HEK293T (cell line): ENCODE measurements around the gene MYO1H.

ENCODE experiments used
- CTCF ChIA-PET: fragments of 350-600 bp; formaldehyde crosslinking; extraction: SDS; loops from one replicate; lab custom pipeline; 2021; ENCODE audit warnings: antibody characterized with exemption, inconsistent platforms; lab: Yijun Ruan, JAX
- POLR2A ChIA-PET: fragments of 350-600 bp; formaldehyde crosslinking; extraction: SDS; loops from one replicate; lab custom pipeline; 2020; ENCODE audit warnings: antibody characterized with exemption, inconsistent platforms; lab: Yijun Ruan, JAX
- DNase-seq: peaks from one replicate; pipeline ENCODE4 v3.0.0; 2012; ENCODE audit warnings: mixed read lengths; ENCODE audit errors: extremely low spot score
- ARNT ChIP-seq: fragments of 450-650 bp; IDR thresholded peaks from 2 replicates; pipeline ENCODE4 v1.6.1; 2017; ENCODE audit warnings: mild to moderate bottlenecking
- BHLHE40 ChIP-seq: fragments of 450-650 bp; IDR thresholded peaks from 2 replicates; pipeline ENCODE4 v1.6.1; 2016; ENCODE audit warnings: mild to moderate bottlenecking, moderate library complexity, borderline replicate concordance
- CTBP1 ChIP-seq: fragments of 450-650 bp; IDR thresholded peaks from 2 replicates; pipeline ENCODE4 v1.6.1; 2016; ENCODE audit warnings: borderline replicate concordance
- ELF4 ChIP-seq: fragments of 450-650 bp; IDR thresholded peaks from 2 replicates; pipeline ENCODE4 v1.6.1; 2017; ENCODE audit warnings: antibody characterized with exemption
- FOXA1 ChIP-seq: fragments of 450-650 bp; IDR thresholded peaks from 2 replicates; pipeline ENCODE4 v1.6.1; 2016; ENCODE audit warnings: mild to moderate bottlenecking
- FOXK2 ChIP-seq: fragments of 450-650 bp; IDR thresholded peaks from 2 replicates; pipeline ENCODE4 v1.6.1; 2016; ENCODE audit warnings: mild to moderate bottlenecking
- FOXM1 ChIP-seq: fragments of 450-650 bp; IDR thresholded peaks from 2 replicates; pipeline ENCODE4 v1.6.1; 2017; ENCODE audit warnings: mild to moderate bottlenecking, borderline replicate concordance
- HDGF ChIP-seq: fragments of 450-650 bp; IDR thresholded peaks from 2 replicates; pipeline ENCODE4 v1.6.1; 2017; ENCODE audit warnings: antibody characterized with exemption, borderline replicate concordance
- L3MBTL2 ChIP-seq: fragments of 450-650 bp; conservative IDR thresholded peaks from 2 replicates; pipeline ENCODE4 v1.6.1; 2016; ENCODE audit warnings: mild to moderate bottlenecking
- LEF1 ChIP-seq: fragments of 450-650 bp; IDR thresholded peaks from 2 replicates; pipeline ENCODE4 v1.6.1; 2017; ENCODE audit warnings: mild to moderate bottlenecking, borderline replicate concordance
- NFRKB ChIP-seq: fragments of 450-650 bp; IDR thresholded peaks from 2 replicates; pipeline ENCODE4 v1.6.1; 2016; ENCODE audit warnings: mild to moderate bottlenecking, moderate library complexity
- SP1 ChIP-seq: fragments of 450-650 bp; IDR thresholded peaks from 2 replicates; pipeline ENCODE4 v1.6.1; 2017
- SUZ12 ChIP-seq: fragments of 450-650 bp; IDR thresholded peaks from 2 replicates; pipeline ENCODE4 v1.6.1; 2016; ENCODE audit warnings: mild to moderate bottlenecking
- TARDBP ChIP-seq: fragments of 450-650 bp; IDR thresholded peaks from 2 replicates; pipeline ENCODE4 v1.6.1; 2016
- ZNF384 ChIP-seq: fragments of 450-650 bp; IDR thresholded peaks from 2 replicates; pipeline ENCODE4 v1.6.1; 2016
- TF ChIP-seq, protein P1 (sequence below): fragments of 450-650 bp; IDR thresholded peaks from 2 replicates; pipeline ENCODE4 v1.6.1; 2016

Gene MYO1H

DNA sequence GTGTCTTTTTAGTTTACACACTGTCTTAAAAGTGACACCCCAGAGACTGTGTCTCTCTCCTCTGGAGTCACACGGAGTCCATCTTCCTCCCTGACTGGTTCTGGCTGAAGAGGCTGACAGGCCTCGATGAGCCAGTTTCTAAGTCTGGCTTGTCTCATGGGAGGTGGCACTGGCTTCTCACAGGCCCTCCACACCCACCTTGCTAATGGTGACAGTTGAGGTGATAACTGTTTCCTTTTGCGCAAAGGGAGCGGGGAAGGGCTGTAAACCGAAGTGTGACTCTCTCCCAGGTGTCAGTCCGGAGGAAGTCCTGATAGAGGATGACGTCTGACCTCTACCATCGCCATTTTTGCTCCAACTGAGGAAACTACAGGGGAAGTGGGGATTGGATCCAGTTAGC, 99.2 kb downstream of the MYO1H start:
- ChIA-PET POLR2A (no interaction called here), CTCF (no interaction called here)
- DNase-seq: no peak
- TF ChIP-seq ARNT (no peak), ELF4 (no peak), CTBP1 (no peak), TARDBP (no peak), L3MBTL2 (no peak), LEF1 (no peak), FOXK2 (no peak), ZNF384 (no peak), NFRKB (no peak), HDGF (no peak), FOXM1 (no peak)

DNA sequence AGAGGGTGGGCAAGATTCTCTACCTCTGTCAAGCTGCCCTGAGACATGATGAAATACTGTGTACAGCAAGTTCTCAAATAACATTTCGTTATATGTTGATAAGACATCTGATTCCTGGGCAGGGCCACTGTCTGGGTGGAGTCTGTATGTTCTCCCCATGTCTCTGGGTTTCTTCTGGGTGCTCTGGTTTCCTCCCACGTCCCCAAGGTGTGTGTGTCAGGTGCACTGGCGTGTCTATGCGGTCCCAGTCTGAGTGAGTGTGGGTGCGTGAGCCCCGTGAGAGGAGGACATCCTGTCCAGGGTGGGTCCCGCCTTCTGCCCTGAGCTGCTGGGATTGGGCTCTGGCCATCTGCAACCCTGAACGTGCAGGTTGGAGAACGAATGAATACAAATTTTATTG, 99.8 kb downstream of the MYO1H start:
- ChIA-PET POLR2A (no interaction called here), CTCF (no interaction called here)
- no peak for TF ChIP-seq ARNT
- TF ChIP-seq, protein P1, sequence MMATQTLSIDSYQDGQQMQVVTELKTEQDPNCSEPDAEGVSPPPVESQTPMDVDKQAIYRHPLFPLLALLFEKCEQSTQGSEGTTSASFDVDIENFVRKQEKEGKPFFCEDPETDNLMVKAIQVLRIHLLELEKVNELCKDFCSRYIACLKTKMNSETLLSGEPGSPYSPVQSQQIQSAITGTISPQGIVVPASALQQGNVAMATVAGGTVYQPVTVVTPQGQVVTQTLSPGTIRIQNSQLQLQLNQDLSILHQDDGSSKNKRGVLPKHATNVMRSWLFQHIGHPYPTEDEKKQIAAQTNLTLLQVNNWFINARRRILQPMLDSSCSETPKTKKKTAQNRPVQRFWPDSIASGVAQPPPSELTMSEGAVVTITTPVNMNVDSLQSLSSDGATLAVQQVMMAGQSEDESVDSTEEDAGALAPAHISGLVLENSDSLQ: no peak
- TF ChIP-seq ELF4: no peak
- TF ChIP-seq SP1: no peak
- no peak for TF ChIP-seq SUZ12
- TF ChIP-seq HDGF: no peak
- no peak for TF ChIP-seq FOXA1
- TF ChIP-seq CTBP1: no peak
- no peak for TF ChIP-seq BHLHE40
- no peak for TF ChIP-seq FOXK2
- TF ChIP-seq L3MBTL2: no peak
- no peak for TF ChIP-seq LEF1
- no peak for TF ChIP-seq FOXM1
- TF ChIP-seq TARDBP: no peak
- TF ChIP-seq NFRKB: no peak
- TF ChIP-seq ZNF384: no peak

GRCh38 chr12:109448272-109448671, 100.6 kb downstream of the MYO1H start:
- no peak for DNase-seq
- ChIA-PET CTCF (no interaction called here), POLR2A (interaction anchor here (0.6 kb wide), 1 partner anchor 1405 kb away, joined by 4 read pairs; no protein-coding TSS in a partner anchor)
- TF ChIP-seq SP1 (no peak), L3MBTL2 (no peak), FOXA1 (no peak), TARDBP (no peak), ARNT (no peak), ZNF384 (no peak), BHLHE40 (no peak), CTBP1 (no peak), LEF1 (no peak), FOXK2 (no peak), NFRKB (no peak), HDGF (no peak), SUZ12 (no peak), ELF4 (no peak), FOXM1 (no peak)
- TF ChIP-seq, protein P1: no peak

More for the DNA sequence above, 99.8 kb downstream of the MYO1H start:
- no peak for DNase-seq

DNA sequence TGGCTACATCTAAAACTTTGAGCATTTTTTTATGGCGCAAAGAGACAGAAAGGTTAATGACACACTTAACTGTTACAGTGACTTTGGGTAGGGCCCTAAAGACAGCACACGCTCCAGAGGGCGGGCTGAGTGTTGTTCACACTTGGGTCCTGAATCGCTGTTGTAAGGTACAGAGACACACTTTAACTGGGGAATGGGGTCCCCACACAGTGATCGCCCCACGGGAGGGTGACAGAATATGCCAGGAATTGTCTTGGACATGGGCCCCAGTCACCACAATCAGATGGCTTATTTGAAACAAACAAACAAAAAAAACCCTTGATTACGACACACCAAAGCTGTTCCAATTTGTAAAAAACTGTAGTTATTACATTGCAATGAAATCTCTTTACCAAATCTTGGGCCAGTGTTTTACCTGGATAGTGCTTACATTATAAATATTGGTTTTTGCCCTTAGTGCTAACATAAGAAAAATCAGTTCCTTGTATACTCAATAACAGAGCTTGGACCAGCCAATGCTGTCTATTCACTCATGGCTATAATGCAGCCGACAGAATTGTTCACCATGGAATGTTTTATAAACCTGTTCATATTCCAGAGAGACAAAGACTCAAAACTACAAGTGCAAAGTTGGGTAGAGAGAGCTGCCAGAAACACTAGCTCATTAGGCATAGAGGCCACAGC, 101.1 kb downstream of the MYO1H start:
- ChIA-PET POLR2A (interaction anchor here (0.6 kb wide), 1 partner anchor 1406 kb away, joined by 4 read pairs; no protein-coding TSS in a partner anchor), CTCF (no interaction called here)
- DNase-seq: no peak
- TF ChIP-seq L3MBTL2: no peak
- TF ChIP-seq BHLHE40: no peak
- TF ChIP-seq FOXM1: no peak
- TF ChIP-seq SUZ12: no peak
- TF ChIP-seq ZNF384: no peak
- TF ChIP-seq TARDBP: no peak
- TF ChIP-seq, protein P1: no peak
- TF ChIP-seq CTBP1: no peak
- TF ChIP-seq ELF4: no peak
- no peak for TF ChIP-seq FOXK2

- POLR2A ChIA-PET: no interaction called here
- DNase-seq: no peak
These were observed 102.3 kb downstream of the MYO1H start for GRCh38 chr12:109449845-109450532.

More at GRCh38 chr12:109449845-109450532, 102.3 kb downstream of the MYO1H start:
- no peak for TF ChIP-seq SP1
- no peak for TF ChIP-seq ELF4
- TF ChIP-seq FOXK2: no peak
- no peak for TF ChIP-seq ZNF384
- TF ChIP-seq L3MBTL2: no peak
- TF ChIP-seq CTBP1: no peak
- TF ChIP-seq ARNT: no peak
- TF ChIP-seq, protein P1: no peak
- TF ChIP-seq BHLHE40: no peak
- CTCF ChIA-PET: interaction anchor here (1.3 kb wide), 1 partner anchor 22 kb away, joined by 5 read pairs; no protein-coding TSS in a partner anchor
